Epithelial cell of proximal tubule (primary cell): ENCODE results near the gene ETS1. TPM values are rescaled to one million over a fixed set of nuclear protein-coding genes. Genes with fewer than 3 reads are reported as not detected.

ENCODE experiments used
- DNase-seq: peaks from one replicate; pipeline ENCODE4 v3.0.0-alpha.2; 2011; ENCODE audit warnings: low read depth
- H3K4me3 ChIP-seq: 2 replicates; pipeline ENCODE4 v1.5.1; 2011; ENCODE audit warnings: low read depth, mild to moderate bottlenecking, low read length
- total RNA-seq: library from RNA; depleted of rRNA; stranded (reverse); fragments of >200 nt; gene quantifications from 2 replicates; pipeline ENCODE4 v1.2.3, GENCODE V29; 2015
- TF ChIP-seq, protein P1 (sequence below): conservative IDR thresholded peaks from 2 replicates; pipeline ENCODE4 v1.5.1; 2012; ENCODE audit warnings: low read depth, mild to moderate bottlenecking, low read length

ETS1 gene
- total RNA-seq, 1 donor from 2014 or later, result 76.5 TPM

DNA sequence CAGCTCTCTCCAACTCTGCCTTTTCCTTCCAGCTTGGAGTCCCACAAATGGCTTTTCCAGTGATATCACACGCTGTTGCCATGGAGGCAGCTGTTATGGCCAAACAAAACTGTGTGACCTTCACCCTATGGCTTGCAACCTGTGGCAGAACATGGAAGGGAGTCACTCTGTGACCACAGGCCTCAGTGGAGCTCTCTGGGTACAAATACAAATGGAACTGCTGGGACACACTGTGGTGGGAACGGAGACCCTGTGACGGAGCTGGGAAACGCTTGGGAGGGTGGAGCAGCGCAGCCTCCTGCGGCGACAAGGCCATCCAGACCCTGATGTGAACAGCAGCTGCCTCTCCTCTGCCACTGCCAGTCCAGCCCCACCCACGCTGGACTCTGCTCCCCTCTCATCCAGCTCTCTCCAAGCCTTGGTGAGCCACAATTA, 162.5 kb downstream of the ETS1 start:
- no peak overlapping the region for H3K4me3 ChIP-seq
- TF ChIP-seq, protein P1, sequence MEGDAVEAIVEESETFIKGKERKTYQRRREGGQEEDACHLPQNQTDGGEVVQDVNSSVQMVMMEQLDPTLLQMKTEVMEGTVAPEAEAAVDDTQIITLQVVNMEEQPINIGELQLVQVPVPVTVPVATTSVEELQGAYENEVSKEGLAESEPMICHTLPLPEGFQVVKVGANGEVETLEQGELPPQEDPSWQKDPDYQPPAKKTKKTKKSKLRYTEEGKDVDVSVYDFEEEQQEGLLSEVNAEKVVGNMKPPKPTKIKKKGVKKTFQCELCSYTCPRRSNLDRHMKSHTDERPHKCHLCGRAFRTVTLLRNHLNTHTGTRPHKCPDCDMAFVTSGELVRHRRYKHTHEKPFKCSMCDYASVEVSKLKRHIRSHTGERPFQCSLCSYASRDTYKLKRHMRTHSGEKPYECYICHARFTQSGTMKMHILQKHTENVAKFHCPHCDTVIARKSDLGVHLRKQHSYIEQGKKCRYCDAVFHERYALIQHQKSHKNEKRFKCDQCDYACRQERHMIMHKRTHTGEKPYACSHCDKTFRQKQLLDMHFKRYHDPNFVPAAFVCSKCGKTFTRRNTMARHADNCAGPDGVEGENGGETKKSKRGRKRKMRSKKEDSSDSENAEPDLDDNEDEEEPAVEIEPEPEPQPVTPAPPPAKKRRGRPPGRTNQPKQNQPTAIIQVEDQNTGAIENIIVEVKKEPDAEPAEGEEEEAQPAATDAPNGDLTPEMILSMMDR, result no peak
- no peak for DNase-seq

DNA sequence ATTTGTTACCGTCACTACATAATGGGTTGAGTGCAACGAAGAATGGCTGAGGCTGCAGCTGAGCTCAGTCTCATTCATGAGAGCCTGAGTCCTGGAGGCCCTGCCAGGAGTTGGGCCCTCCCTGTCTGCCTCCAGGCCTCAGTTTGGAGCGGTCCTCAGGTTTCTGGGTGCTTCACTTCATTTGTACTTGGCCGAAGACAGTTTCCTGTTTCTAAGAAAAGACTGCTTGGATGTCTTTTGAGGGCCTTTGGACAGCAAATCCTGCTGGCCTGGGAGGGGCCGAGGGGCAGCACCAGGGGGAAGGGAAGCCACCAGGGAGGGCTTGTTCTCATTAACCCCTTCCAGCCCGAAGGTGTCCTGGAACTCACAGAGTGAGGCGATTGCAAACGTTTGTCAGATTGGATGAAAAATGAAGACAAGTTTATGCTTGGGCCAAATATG, 163.1 kb downstream of the ETS1 start:
- no peak for DNase-seq
- TF ChIP-seq, protein P1, result no peak

DNA sequence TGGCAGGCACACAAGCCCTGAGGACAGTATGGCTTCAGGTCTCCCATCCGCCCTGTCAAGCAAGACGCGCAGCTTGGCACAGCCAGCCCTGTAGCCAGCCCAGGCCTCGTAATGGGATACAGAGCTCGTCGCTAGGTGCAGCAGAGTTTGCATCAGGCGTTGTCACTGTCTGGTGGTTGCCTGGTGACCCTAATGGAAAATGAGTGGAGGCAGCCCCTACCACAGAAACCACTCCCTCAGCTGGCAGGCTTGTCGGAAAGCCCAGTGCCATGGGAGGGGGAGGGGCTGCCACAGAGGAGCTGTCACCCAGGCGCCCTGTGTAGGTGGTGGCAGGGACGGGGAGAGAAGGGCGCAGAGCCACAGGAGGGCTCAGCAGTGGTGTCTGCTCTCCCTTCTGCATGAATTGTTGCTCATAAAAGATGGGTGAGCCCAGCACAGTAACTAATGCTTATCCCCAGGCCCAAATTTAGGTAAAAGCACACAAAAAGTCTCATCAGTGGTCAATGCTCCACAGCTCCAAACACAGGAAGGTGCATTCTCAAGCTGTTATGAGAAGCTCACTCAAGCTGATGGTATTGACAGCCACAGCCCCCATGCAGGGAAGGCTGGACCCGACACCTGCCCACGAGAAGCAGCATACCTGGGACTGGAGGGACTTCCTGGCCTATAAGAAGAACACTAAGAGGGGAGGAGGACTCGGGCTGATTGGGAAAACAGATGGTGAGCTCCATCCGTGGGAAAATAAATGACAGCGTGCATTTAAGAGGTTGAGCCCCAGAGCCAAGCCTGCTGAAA, 164.6 kb downstream of the ETS1 start:
- TF ChIP-seq, protein P1, result no peak
- no peak for DNase-seq
- H3K4me3 ChIP-seq, result no peak overlapping the region

More for the DNA sequence above, 163.1 kb downstream of the ETS1 start:
- no peak overlapping the region for H3K4me3 ChIP-seq

DNA sequence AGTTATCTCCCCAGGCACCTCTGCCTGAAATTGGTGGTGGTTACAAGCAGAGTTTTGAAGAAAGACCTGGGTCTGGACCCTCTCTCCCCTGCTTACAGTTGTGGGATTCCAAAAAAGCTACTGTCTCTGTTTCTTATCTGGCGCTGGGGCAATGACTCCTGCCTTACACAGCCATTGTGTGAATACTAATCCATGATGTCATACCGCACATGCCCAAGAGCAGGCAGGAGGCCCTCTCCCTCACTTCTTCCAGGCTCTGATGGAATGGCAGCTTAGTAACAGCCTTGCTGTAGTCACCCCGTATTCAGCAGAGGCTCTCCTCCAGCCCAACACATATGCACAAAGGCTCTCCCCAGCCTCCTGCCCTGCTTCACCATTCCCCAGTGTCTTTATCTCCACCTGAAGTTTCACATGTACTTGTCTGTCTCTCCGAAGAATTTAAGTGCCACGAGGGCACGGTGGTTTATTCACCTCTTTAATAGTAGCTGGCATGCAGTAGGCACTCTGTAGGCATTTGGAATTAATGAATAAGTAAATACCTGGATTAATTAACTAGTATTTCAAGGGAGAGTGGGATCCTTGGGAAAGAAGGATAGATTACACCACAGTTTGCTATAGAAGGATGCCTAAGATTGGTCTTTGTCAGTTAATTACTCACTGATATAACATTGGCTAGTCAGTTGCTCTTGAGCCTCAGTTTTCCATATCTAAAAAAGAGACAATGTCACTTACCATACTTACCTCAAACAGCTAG, 165.6 kb downstream of the ETS1 start:
- TF ChIP-seq, protein P1, result no peak
- no peak overlapping the region for H3K4me3 ChIP-seq
- DNase-seq, result no peak

DNA sequence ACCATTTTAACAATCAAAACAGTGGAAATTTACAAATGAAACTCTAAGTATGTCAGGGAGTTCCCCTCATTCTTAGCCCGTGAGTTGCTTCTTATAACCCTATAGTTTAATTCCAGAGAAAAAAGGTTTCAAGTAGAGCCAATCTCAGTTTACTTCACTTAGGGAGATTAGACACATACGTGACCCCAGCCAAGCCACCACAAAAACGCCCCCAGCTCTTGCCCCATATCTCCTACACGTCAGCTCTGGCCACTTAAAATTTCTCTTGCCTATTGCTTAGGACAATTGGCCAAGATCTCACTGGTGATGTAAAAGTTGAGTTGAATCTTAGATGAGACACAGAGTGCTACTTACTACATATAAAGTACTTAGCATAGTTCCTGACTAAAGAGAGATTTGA, 166.4 kb downstream of the ETS1 start:
- DNase-seq, result no peak
- H3K4me3 ChIP-seq, result no peak overlapping the region
- TF ChIP-seq, protein P1, result no peak

DNA sequence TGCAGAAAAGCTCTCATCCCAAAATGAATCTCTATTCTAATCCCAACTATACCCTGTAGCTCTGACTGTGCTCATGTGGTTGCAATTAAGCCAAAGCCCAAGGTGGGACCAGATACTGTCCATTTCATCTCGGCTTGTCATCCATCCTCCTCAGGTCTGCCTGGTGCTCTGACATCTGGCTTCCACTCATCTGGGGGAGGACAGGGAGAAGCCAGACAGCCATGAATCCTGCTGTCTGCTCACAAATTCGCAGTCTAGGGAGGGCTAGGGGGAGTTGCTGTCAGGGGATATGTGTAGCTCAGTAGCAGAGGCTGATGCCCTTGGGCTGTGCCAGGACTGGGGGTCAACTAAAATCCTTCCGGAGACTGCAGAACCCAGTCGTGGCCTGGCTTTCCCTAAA, 167.1 kb downstream of the ETS1 start:
- TF ChIP-seq, protein P1, result no peak
- H3K4me3 ChIP-seq, result no peak overlapping the region
- DNase-seq, result no peak
